Neuronal stem cell (in vitro differentiated cells): ENCODE data around the gene SELPLG.

Experiments used
- DNase-seq: peaks from one replicate; pipeline ENCODE4 v3.0.0-alpha.2; 2013; ENCODE audit warnings: low spot score
- H2AFZ ChIP-seq: one replicate; pipeline ENCODE4 v1.6.1; 2013; ENCODE audit warnings: mild to moderate bottlenecking, low read length, inconsistent platforms
- H2AK5ac ChIP-seq: 2 replicates; pipeline ENCODE4 v1.6.1; 2013; ENCODE audit warnings: low read depth, mild to moderate bottlenecking, inconsistent platforms, low read length, moderate library complexity, mixed read lengths
- H2BK120ac ChIP-seq: 2 replicates; pipeline ENCODE4 v1.6.1; 2013; ENCODE audit warnings: low read depth, mild to moderate bottlenecking, inconsistent platforms, low read length, moderate library complexity, mixed read lengths
- H2BK12ac ChIP-seq: one replicate; pipeline ENCODE4 v1.6.1; 2013; ENCODE audit warnings: low read length, inconsistent platforms
- H2BK15ac ChIP-seq: 2 replicates; pipeline ENCODE4 v1.6.1; 2013; ENCODE audit warnings: mild to moderate bottlenecking, low read length, inconsistent platforms, mixed read lengths
- H2BK5ac ChIP-seq: one replicate; pipeline ENCODE4 v1.6.1; 2013; ENCODE audit warnings: inconsistent platforms, mild to moderate bottlenecking, low read length, moderate library complexity
- H3K14ac ChIP-seq: one replicate; pipeline ENCODE4 v1.6.1; 2013; ENCODE audit warnings: low read length, inconsistent platforms
- H3K18ac ChIP-seq: 2 replicates; pipeline ENCODE4 v1.6.1; 2013; ENCODE audit warnings: low read length, inconsistent platforms
- H3K23ac ChIP-seq: 2 replicates; pipeline ENCODE4 v1.6.1; 2013; ENCODE audit warnings: low read depth, mild to moderate bottlenecking, mixed read lengths, low read length, inconsistent platforms; ENCODE audit not compliant: poor library complexity
- H3K27ac ChIP-seq: replicated peaks from 3 replicates; pipeline ENCODE4 v1.5.1; 2013; ENCODE audit warnings: low read length, inconsistent platforms
- H3K27me3 ChIP-seq, 3 experiments: 2 replicates each; pipeline ENCODE4 v1.6.1; 2013; ENCODE audit warnings: low read length in 3 of 3, mild to moderate bottlenecking in 2 of 3, inconsistent platforms in 1 of 3, low read depth in 1 of 3, mixed read lengths in 1 of 3, moderate library complexity in 1 of 3; ENCODE audit not compliant: control insufficient read depth in 3 of 3, insufficient read depth in 3 of 3
- H3K36me3 ChIP-seq, 2 donors: replicated peaks in 1 of 2; 2 replicates each; pipeline ENCODE4 v1.6.1; 2013; ENCODE audit warnings: low read length in 2 of 2; ENCODE audit not compliant: control insufficient read depth in 2 of 2, insufficient read depth in 2 of 2
- H3K4ac ChIP-seq: 2 replicates; pipeline ENCODE4 v1.6.1; 2013; ENCODE audit warnings: inconsistent platforms, mild to moderate bottlenecking, low read length, moderate library complexity
- H3K4me1 ChIP-seq, 2 donors: 1 replicate in 1 of 2; 2 replicates in 1 of 2; pipeline ENCODE4 v1.6.1; 2013; ENCODE audit warnings: low read length in 2 of 2, low read depth in 1 of 2; ENCODE audit not compliant: control insufficient read depth in 2 of 2, insufficient read depth in 1 of 2
- H3K4me2 ChIP-seq: one replicate; pipeline ENCODE4 v1.6.1; 2013; ENCODE audit warnings: mild to moderate bottlenecking, low read length, inconsistent platforms; ENCODE audit not compliant: insufficient read depth, poor library complexity, severe bottlenecking
- H3K4me3 ChIP-seq, 2 donors: 2 replicates each; pipeline ENCODE4 v1.5.1; 2013; ENCODE audit warnings: low read length in 2 of 2, mild to moderate bottlenecking in 2 of 2, inconsistent platforms in 1 of 2, moderate library complexity in 1 of 2
- H3K79me1 ChIP-seq: one replicate; pipeline ENCODE4 v1.6.1; 2013; ENCODE audit warnings: low read depth, mild to moderate bottlenecking, inconsistent platforms, low read length, moderate library complexity
- H3K9ac ChIP-seq: one replicate; pipeline ENCODE4 v1.6.1; 2013; ENCODE audit warnings: mild to moderate bottlenecking, low read depth, low read length, inconsistent platforms; ENCODE audit not compliant: poor library complexity
- H3K9me3 ChIP-seq, 2 donors: replicated peaks in 1 of 2; 2 replicates each; pipeline versions ENCODE3 to v1.6.1; 2013; ENCODE audit warnings: low read length in 2 of 2, mild to moderate bottlenecking in 2 of 2, inconsistent platforms in 1 of 2, low read depth in 1 of 2, mixed read lengths in 1 of 2, moderate library complexity in 1 of 2; ENCODE audit not compliant: control insufficient read depth in 2 of 2, insufficient read depth in 1 of 2
- H4K8ac ChIP-seq: one replicate; pipeline ENCODE4 v1.6.1; 2013; ENCODE audit warnings: low read depth, mild to moderate bottlenecking, inconsistent platforms, low read length, moderate library complexity
- H4K91ac ChIP-seq: one replicate; pipeline ENCODE4 v1.6.1; 2013; ENCODE audit warnings: low read length, low read depth, mild to moderate bottlenecking, inconsistent platforms; ENCODE audit not compliant: poor library complexity
- WGBS, 2 donors: extraction: QIAGEN DNeasy Blood & Tissue Kit; methylation state at CpG; one replicate each; pipeline ENCODE4 v1.1.7; 2013; ENCODE audit warnings: missing lambda C conversion rate in 2 of 2, mixed read lengths in 1 of 2; ENCODE audit not compliant: insufficient read length in 2 of 2, insufficient replicate concordance in 1 of 2; ENCODE audit errors: extremely low coverage in 2 of 2; 5-methylcytosine and 5-hydroxymethylcytosine counted together

The SELPLG gene

GRCh38 chr12:108616941-108617858 is 16.5 kb downstream of the SELPLG start:
- peak overlapping the region; percentile 83 for H4K91ac ChIP-seq
- H2AK5ac ChIP-seq = peak overlapping the region; percentile 70
- no peaks in the 10 kb centered on the region for H3K36me3 ChIP-seq
- no CpG with 5 or more reads among the region's 14 CpGs for WGBS, 2 donors
- H3K23ac ChIP-seq = no peak overlapping the region
- no peak overlapping the region for H3K27ac ChIP-seq
- H3K9me3 ChIP-seq = peaks cover 0 to 4% of the 10 kb centered on the region in 2 donors
- H2AFZ ChIP-seq = no peak overlapping the region
- H3K4me3 ChIP-seq = no peak overlapping the region
- H4K8ac ChIP-seq = no peak overlapping the region
- no peak overlapping the region for H2BK120ac ChIP-seq
- DNase-seq = no peak
- H3K79me1 ChIP-seq = no peaks in the 10 kb centered on the region
- H3K4ac ChIP-seq = no peak overlapping the region
- peak overlapping the region; percentile 61 for H3K18ac ChIP-seq
- peak overlapping the region; percentile 88 for H2BK15ac ChIP-seq
- H2BK12ac ChIP-seq = peak overlapping the region; percentile 76
- H2BK5ac ChIP-seq = peak overlapping the region; percentile 20
- no peak overlapping the region for H3K4me2 ChIP-seq
- no peak overlapping the region for H3K14ac ChIP-seq
- no peak overlapping the region for H3K9ac ChIP-seq
- H3K27me3 ChIP-seq = no peaks in the 10 kb centered on the region
- H3K4me1 ChIP-seq = peaks cover 7 to 13% of the 10 kb centered on the region in 2 donors

GRCh38 chr12:108616359-108616758 is 17.3 kb downstream of the SELPLG start:
- H3K27me3 ChIP-seq = peaks cover 0 to 2% (median 0%) of the 10 kb centered on the region in 3 experiments
- no peak overlapping the region for H3K9ac ChIP-seq
- peaks cover 5 to 8% of the 10 kb centered on the region in 2 donors for H3K4me1 ChIP-seq
- H4K91ac ChIP-seq = no peak overlapping the region
- H2BK120ac ChIP-seq = no peak overlapping the region
- H3K23ac ChIP-seq = no peak overlapping the region
- H2AFZ ChIP-seq = no peak overlapping the region
- no peak overlapping the region for H3K27ac ChIP-seq
- no peak overlapping the region for H3K18ac ChIP-seq
- H3K79me1 ChIP-seq = no peaks in the 10 kb centered on the region
- H2BK15ac ChIP-seq = peak overlapping the region; percentile 10
- peaks cover 0 to 4% of the 10 kb centered on the region in 2 donors for H3K9me3 ChIP-seq
- H3K4me2 ChIP-seq = no peak overlapping the region
- no peak overlapping the region for H3K14ac ChIP-seq
- H2BK5ac ChIP-seq = no peak overlapping the region
- peak overlapping the region; percentile 70 for H2AK5ac ChIP-seq
- peak overlapping the region in 1 of 2 donors; percentile 9 for H3K4me3 ChIP-seq
- no peak overlapping the region for H4K8ac ChIP-seq
- H3K4ac ChIP-seq = no peak overlapping the region
- 100% methylated on average over 1 of the region's 2 CpGs for WGBS, 2 donors
- no peak overlapping the region for H2BK12ac ChIP-seq
- DNase-seq = no peak
- H3K36me3 ChIP-seq = no peaks in the 10 kb centered on the region

DNA sequence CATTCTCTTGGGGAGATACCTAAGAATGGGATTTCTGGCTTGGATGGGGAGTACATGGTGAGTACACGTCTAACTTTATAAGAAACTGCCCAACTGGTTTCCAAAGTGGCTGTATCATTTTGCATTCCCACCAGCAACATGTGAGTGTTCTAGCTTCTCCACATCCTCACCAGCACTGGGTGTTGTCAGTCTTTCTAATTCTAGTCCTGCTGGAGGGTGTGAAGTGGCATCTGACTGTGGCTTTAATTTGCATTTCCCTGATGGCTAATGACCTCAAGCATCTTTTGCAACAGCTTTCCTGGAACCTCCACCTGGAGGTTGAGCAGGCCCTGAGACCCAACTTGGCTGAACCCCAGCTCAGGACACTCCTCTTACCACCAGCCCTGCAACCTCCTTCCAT is 17.8 kb downstream of the SELPLG start:
- H2BK5ac ChIP-seq = no peak overlapping the region
- H4K8ac ChIP-seq = no peak overlapping the region
- no peak overlapping the region for H3K18ac ChIP-seq
- no peaks in the 10 kb centered on the region for H3K36me3 ChIP-seq
- no peak overlapping the region for H4K91ac ChIP-seq
- H3K4me2 ChIP-seq = no peak overlapping the region
- H2BK120ac ChIP-seq = no peak overlapping the region
- no peak overlapping the region for H2AK5ac ChIP-seq
- H3K4ac ChIP-seq = no peak overlapping the region
- WGBS, 2 donors = no CpG with 5 or more reads among the region's 1 CpG
- H2BK15ac ChIP-seq = no peak overlapping the region
- H3K9me3 ChIP-seq = peaks cover 0 to 4% of the 10 kb centered on the region in 2 donors
- H3K27me3 ChIP-seq = peaks cover 0 to 7% (median 0%) of the 10 kb centered on the region in 3 experiments
- no peak overlapping the region for H3K4me3 ChIP-seq
- no peak overlapping the region for H3K9ac ChIP-seq
- H3K14ac ChIP-seq = no peak overlapping the region
- H3K27ac ChIP-seq = no peak overlapping the region
- no peak for DNase-seq
- no peaks in the 10 kb centered on the region for H3K79me1 ChIP-seq
- H3K4me1 ChIP-seq = peaks cover 5 to 8% of the 10 kb centered on the region in 2 donors
- H2BK12ac ChIP-seq = no peak overlapping the region
- H3K23ac ChIP-seq = no peak overlapping the region
- H2AFZ ChIP-seq = no peak overlapping the region

DNA sequence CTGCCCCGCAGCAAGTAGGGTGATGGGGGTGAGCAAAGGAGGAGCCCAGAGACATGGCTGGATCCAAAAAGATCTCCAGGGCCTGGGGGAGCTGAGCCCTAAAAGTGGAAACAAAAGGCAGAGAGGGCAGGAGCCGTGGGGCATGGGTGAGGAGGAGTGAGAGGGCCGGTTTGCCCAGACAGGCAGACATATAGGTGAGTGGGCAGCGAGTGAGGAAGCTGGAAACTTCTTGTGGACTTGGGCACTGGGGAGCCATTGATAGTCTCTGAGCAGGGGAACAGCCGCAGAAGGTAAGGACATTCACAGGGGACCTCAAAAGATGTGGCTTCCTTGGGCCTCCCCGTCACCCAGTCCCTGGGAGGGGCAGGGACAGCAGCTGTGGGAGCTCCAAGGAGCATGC is 19.1 kb downstream of the SELPLG start:
- Histone ChIP-seq H3K14ac (no peak overlapping the region), H3K36me3 (no peaks in the 10 kb centered on the region), H3K9me3 (peaks cover 0 to 4% of the 10 kb centered on the region in 2 donors), H3K4ac (no peak overlapping the region), H3K27ac (no peak overlapping the region), H3K23ac (no peak overlapping the region), H2BK120ac (no peak overlapping the region), H3K18ac (no peak overlapping the region), H3K4me1 (peaks cover 5 to 6% of the 10 kb centered on the region in 2 donors), H3K4me2 (no peak overlapping the region), H3K79me1 (no peaks in the 10 kb centered on the region), H2BK12ac (peak overlapping the region; percentile 5), H2AK5ac (peak overlapping the region; percentile 11), H3K9ac (no peak overlapping the region), H4K91ac (no peak overlapping the region), H4K8ac (peak overlapping the region; percentile 19), H2AFZ (no peak overlapping the region), H3K27me3 (peaks cover 0 to 19% (median 0%) of the 10 kb centered on the region in 3 experiments), H3K4me3 (no peak overlapping the region), H2BK5ac (peak overlapping the region; percentile 54), H2BK15ac (peak overlapping the region; percentile 32)
- WGBS, 2 donors = no CpG with 5 or more reads among the region's 6 CpGs
- no peak for DNase-seq
